Naive thymus-derived CD4-positive, alpha-beta T cell (primary cell): ENCODE measurements around the gene DFFA. TPM values are rescaled to one million over a fixed set of nuclear protein-coding genes. Genes with fewer than 3 reads are reported as not detected.
"Not testable (repeated sequence)": the region's sequence is repeated elsewhere in the genome, so short reads cannot be mapped to it uniquely, and the experiment has no call there.

ENCODE experiments used
- ATAC-seq: fragments of 150-1000 bp; cut with Tn5 transposase; 2 replicates; pipeline ENCODE4 v1.10.0; 2021; ENCODE audit warnings: mild to moderate bottlenecking, moderate library complexity
- CTCF ChIA-PET: fragments of 350-600 bp; sonication (Branson Sonifier 250); formaldehyde crosslinking; loops from one replicate; lab custom pipeline; 2021; ENCODE audit warnings: antibody characterized with exemption; lab: Charles Lee
- POLR2A ChIA-PET: fragments of 350-600 bp; sonication (Branson Sonifier 250); formaldehyde crosslinking; loops from one replicate; lab custom pipeline; 2021; ENCODE audit warnings: antibody characterized with exemption, inconsistent platforms; lab: Charles Lee
- DNase-seq, 9 donors: peaks; one replicate each; pipeline versions ENCODE4 v3.0.0 to v3.0.0-alpha.2; 2020 to 2022; ENCODE audit warnings: mixed read lengths in 1 of 9
- H3K27ac ChIP-seq: one replicate; pipeline ENCODE4 v1.7.0; 2013; ENCODE audit warnings: mild to moderate bottlenecking, low read depth, low read length, moderate library complexity
- H3K27me3 ChIP-seq, 2 donors: one replicate each; pipeline ENCODE4 v1.7.0; 2013; ENCODE audit warnings: low read length in 2 of 2, mild to moderate bottlenecking in 2 of 2, moderate library complexity in 2 of 2; ENCODE audit not compliant: control insufficient read depth in 2 of 2, insufficient read depth in 2 of 2
- H3K36me3 ChIP-seq, 3 experiments: 1 replicate in 2 of 3; 2 replicates in 1 of 3; pipeline ENCODE4 v1.7.0; 2013; ENCODE audit warnings: low read length in 3 of 3, mild to moderate bottlenecking in 3 of 3, moderate library complexity in 1 of 3; ENCODE audit not compliant: insufficient read depth in 3 of 3, control insufficient read depth in 2 of 3
- H3K4me1 ChIP-seq, 2 donors: one replicate each; pipeline ENCODE4 v1.7.0; 2013; ENCODE audit warnings: low read length in 2 of 2, mild to moderate bottlenecking in 2 of 2, moderate library complexity in 1 of 2; ENCODE audit not compliant: control insufficient read depth in 2 of 2, insufficient read depth in 2 of 2
- H3K4me3 ChIP-seq: 2 replicates; pipeline ENCODE4 v1.7.0; 2013; ENCODE audit warnings: mild to moderate bottlenecking, low read length
- H3K9me3 ChIP-seq, 3 experiments: 1 replicate in 2 of 3; 2 replicates in 1 of 3; pipeline ENCODE4 v1.7.0; 2013; ENCODE audit warnings: low read length in 3 of 3; ENCODE audit not compliant: control insufficient read depth in 2 of 3
- H3K27ac Mint-ChIP-seq, 9 donors: one replicate each; pipeline ENCODE4 v1.8.0; 2020 to 2022; ENCODE audit warnings: mixed read lengths in 9 of 9, mild to moderate bottlenecking in 8 of 9, moderate library complexity in 5 of 9, inconsistent platforms in 2 of 9
- H3K27me3 Mint-ChIP-seq, 5 donors: one replicate each; pipeline ENCODE4 v1.8.0; 2021 to 2022; ENCODE audit warnings: mixed read lengths in 5 of 5, mild to moderate bottlenecking in 1 of 5
- H3K36me3 Mint-ChIP-seq, 5 donors: one replicate each; pipeline ENCODE4 v1.8.0; 2020 to 2022; ENCODE audit warnings: mixed read lengths in 5 of 5, mild to moderate bottlenecking in 3 of 5, inconsistent platforms in 1 of 5
- H3K4me1 Mint-ChIP-seq, 7 donors: one replicate each; pipeline ENCODE4 v1.8.0; 2020 to 2022; ENCODE audit warnings: mixed read lengths in 7 of 7, mild to moderate bottlenecking in 3 of 7, inconsistent platforms in 1 of 7
- H3K4me3 Mint-ChIP-seq, 10 donors: one replicate each; pipeline ENCODE4 v1.8.0; 2020 to 2022; ENCODE audit warnings: mild to moderate bottlenecking in 10 of 10, mixed read lengths in 10 of 10, moderate library complexity in 6 of 10, inconsistent platforms in 2 of 10
- H3K9me3 Mint-ChIP-seq, 11 donors: one replicate each; pipeline ENCODE4 v1.8.0; 2020 to 2022; ENCODE audit warnings: mixed read lengths in 11 of 11, mild to moderate bottlenecking in 4 of 11, inconsistent platforms in 1 of 11, moderate library complexity in 1 of 11
- intact Hi-C, 2 donors: fragments of 100-400 bp; cut with micrococcal nuclease; formaldehyde crosslinking; loops; one replicate each; pipeline ENCODE4 v1.15.1; 2023
- polyA plus RNA-seq, 2 donors: library from polyadenylated mRNA; unstranded; fragments of 300-500 nt; fragmentation: Illumina TruSeq; gene quantifications; one replicate each; pipeline ENCODE4 v1.2.3, GENCODE V29; 2021
- total RNA-seq, 6 experiments: library from RNA in 5 of 6; stranded (reverse) in 5 of 6; gene quantifications; 1 replicate in 5 of 6; 2 replicates in 1 of 6; pipeline ENCODE4 v1.2.3 and lab custom pipeline; 2021 to 2026

DFFA gene
- total and polyA plus RNA-seq, 7 experiments from 2014 or later = 13.5 to 36.7 (median 23.4) TPM

- Mint-ChIP-seq H3K4me1 (peaks cover 5 to 16% (median 11%) of the 10 kb centered on the region in 7 donors), H3K27ac (no peak overlapping the region), H3K27me3 (no peaks in the 10 kb centered on the region), H3K36me3 (peaks cover 6 to 30% (median 15%) of the 10 kb centered on the region in 5 donors), H3K4me3 (no peak overlapping the region), H3K9me3 (no peaks in the 10 kb centered on the region)
- CTCF ChIA-PET = no interaction called here
- H3K9me3 ChIP-seq = no peaks in the 10 kb centered on the region
- H3K27ac ChIP-seq = no peak overlapping the region
- peaks cover 9 to 10% of the 10 kb centered on the region in 2 donors for H3K4me1 ChIP-seq
- DNase-seq (no peak), ATAC-seq (no peak)
- peaks cover 0 to 65% (median 12%) of the 10 kb centered on the region in 3 experiments for H3K36me3 ChIP-seq
- no peak overlapping the region for H3K4me3 ChIP-seq
- intact Hi-C loops = no loop called here
- POLR2A ChIA-PET = no interaction called here
- H3K27me3 ChIP-seq = no peaks in the 10 kb centered on the region
These were observed 5.3 kb downstream of the DFFA start for GRCh38 chr1:10467078-10467477.

GRCh38 chr1:10459184-10459583 lies 13.1 kb downstream of the DFFA start:
- no peak overlapping the region for H3K4me3 ChIP-seq
- ChIA-PET CTCF (interaction anchor here (0.5 kb wide), 1 partner anchor 837 kb away, joined by 3 read pairs; no protein-coding TSS in a partner anchor), POLR2A (no interaction called here)
- H3K27me3 ChIP-seq = no peaks in the 10 kb centered on the region
- Mint-ChIP-seq H3K4me1 (peaks cover 0 to 14% (median 9%) of the 10 kb centered on the region in 7 donors), H3K36me3 (peaks cover 0 to 25% (median 17%) of the 10 kb centered on the region in 5 donors), H3K4me3 (no peak overlapping the region), H3K27ac (no peak overlapping the region), H3K27me3 (no peaks in the 10 kb centered on the region), H3K9me3 (no peaks in the 10 kb centered on the region)
- intact Hi-C loops = no loop called here
- H3K36me3 ChIP-seq = peaks cover 0 to 30% (median 3%) of the 10 kb centered on the region in 3 experiments
- DNase-seq = no peak
- no peak overlapping the region for H3K27ac ChIP-seq
- H3K4me1 ChIP-seq = no peaks in the 10 kb centered on the region
- H3K9me3 ChIP-seq = no peaks in the 10 kb centered on the region
- no peak for ATAC-seq

- Mint-ChIP-seq H3K4me1 (peaks cover 0 to 14% (median 9%) of the 10 kb centered on the region in 7 donors), H3K4me3 (peak overlapping the region in 1 of 10 donors; percentile 37), H3K9me3 (no peaks in the 10 kb centered on the region), H3K27me3 (no peaks in the 10 kb centered on the region), H3K36me3 (peaks cover 0 to 20% (median 17%) of the 10 kb centered on the region in 5 donors), H3K27ac (peak overlapping the region in 7 of 9 donors; percentile 12 to 82 (median 40))
- POLR2A ChIA-PET = no interaction called here
- Histone ChIP-seq H3K36me3 (peaks cover 0 to 20% (median 0%) of the 10 kb centered on the region in 3 experiments), H3K4me1 (no peaks in the 10 kb centered on the region), H3K27ac (no peak overlapping the region), H3K27me3 (no peaks in the 10 kb centered on the region), H3K4me3 (no peak overlapping the region), H3K9me3 (no peaks in the 10 kb centered on the region)
- no peak for DNase-seq
- CTCF ChIA-PET = interaction anchor here (0.6 kb wide), 1 partner anchor 429 kb away, joined by 3 read pairs; no protein-coding TSS in a partner anchor
- intact Hi-C loops = no loop called here
- no peak for ATAC-seq
These were observed 14.5 kb downstream of the DFFA start for GRCh38 chr1:10457875-10458274.

- H3K4me1 Mint-ChIP-seq = peaks cover 0 to 14% (median 9%) of the 10 kb centered on the region in 7 donors
- H3K27me3 Mint-ChIP-seq, intact Hi-C loops, H3K9me3 ChIP-seq, H3K9me3 Mint-ChIP-seq, H3K27ac ChIP-seq, ATAC-seq, H3K27me3 ChIP-seq, H3K4me3 ChIP-seq, DNase-seq, H3K4me1 ChIP-seq, POLR2A ChIA-PET: not testable (repeated sequence)
- peaks cover 0 to 16% (median 0%) of the 10 kb centered on the region in 3 experiments for H3K36me3 ChIP-seq
- peak overlapping the region in 4 of 9 donors; percentile 12 to 59 (median 39) for H3K27ac Mint-ChIP-seq
- H3K4me3 Mint-ChIP-seq = peak overlapping the region in 1 of 10 donors; percentile 37
- CTCF ChIA-PET = interaction anchor here (0.6 kb wide), 1 partner anchor 430 kb away, joined by 3 read pairs; no protein-coding TSS in a partner anchor
- H3K36me3 Mint-ChIP-seq = peaks cover 0 to 18% (median 15%) of the 10 kb centered on the region in 5 donors
These were observed 14.9 kb downstream of the DFFA start for GRCh38 chr1:10457462-10457861.

GRCh38 chr1:10456661-10457060 lies 15.7 kb downstream of the DFFA start:
- H3K27me3 ChIP-seq = no peaks in the 10 kb centered on the region
- CTCF ChIA-PET = interaction anchor here (0.6 kb wide), 1 partner anchor 28 kb away, joined by 3 read pairs; no protein-coding TSS in a partner anchor
- H3K27ac ChIP-seq = no peak overlapping the region
- Mint-ChIP-seq H3K4me1 (peaks cover 0 to 14% (median 9%) of the 10 kb centered on the region in 7 donors), H3K36me3 (peaks cover 0 to 18% (median 12%) of the 10 kb centered on the region in 5 donors), H3K4me3 (no peak overlapping the region), H3K27ac (peak overlapping the region in 1 of 9 donors; percentile 65), H3K9me3 (no peaks in the 10 kb centered on the region), H3K27me3 (peaks cover 0 to under 1% (median 0%) of the 10 kb centered on the region in 5 donors)
- no peaks in the 10 kb centered on the region for H3K4me1 ChIP-seq
- no peak overlapping the region for H3K4me3 ChIP-seq
- POLR2A ChIA-PET = no interaction called here
- peaks cover 0 to 11% (median 0%) of the 10 kb centered on the region in 3 experiments for H3K36me3 ChIP-seq
- ATAC-seq (no peak), DNase-seq (no peak)
- intact Hi-C loops = no loop called here
- no peaks in the 10 kb centered on the region for H3K9me3 ChIP-seq

GRCh38 chr1:10456048-10456447 lies 16.3 kb downstream of the DFFA start:
- Mint-ChIP-seq H3K27ac (peak overlapping the region in 3 of 9 donors; percentile 43 to 59 (median 45)), H3K4me3 (no peak overlapping the region), H3K4me1 (peaks cover 0 to 14% (median 9%) of the 10 kb centered on the region in 7 donors), H3K9me3 (no peaks in the 10 kb centered on the region), H3K27me3 (peaks cover 0 to 6% (median 0%) of the 10 kb centered on the region in 5 donors), H3K36me3 (peaks cover 0 to 16% (median 6%) of the 10 kb centered on the region in 5 donors)
- no peaks in the 10 kb centered on the region for H3K9me3 ChIP-seq
- H3K4me3 ChIP-seq = no peak overlapping the region
- DNase-seq (no peak), ATAC-seq (no peak)
- peaks cover 0 to 5% (median 0%) of the 10 kb centered on the region in 3 experiments for H3K36me3 ChIP-seq
- intact Hi-C loops = no loop called here
- POLR2A ChIA-PET = no interaction called here
- H3K27ac ChIP-seq = no peak overlapping the region
- CTCF ChIA-PET = interaction anchor here (0.6 kb wide), 2 partner anchors 8 to 28 kb away, joined by 3 to 8 read pairs; no protein-coding TSS in a partner anchor
- no peaks in the 10 kb centered on the region for H3K27me3 ChIP-seq
- H3K4me1 ChIP-seq = no peaks in the 10 kb centered on the region
